HG02678 (cell line): ENCODE data around the gene NOS1.
"Not testable (repeated sequence)": the region's sequence is repeated elsewhere in the genome, so short reads cannot be mapped to it uniquely, and the experiment has no call there.

Experiments used
- ATAC-seq: cut with Tn5 transposase; IDR thresholded peaks from one replicate; pipeline ENCODE4 v1.9.1; 2021; ENCODE audit warnings: mild to moderate bottlenecking, moderate library complexity; ENCODE audit not compliant: unreplicated experiment

Gene NOS1

DNA sequence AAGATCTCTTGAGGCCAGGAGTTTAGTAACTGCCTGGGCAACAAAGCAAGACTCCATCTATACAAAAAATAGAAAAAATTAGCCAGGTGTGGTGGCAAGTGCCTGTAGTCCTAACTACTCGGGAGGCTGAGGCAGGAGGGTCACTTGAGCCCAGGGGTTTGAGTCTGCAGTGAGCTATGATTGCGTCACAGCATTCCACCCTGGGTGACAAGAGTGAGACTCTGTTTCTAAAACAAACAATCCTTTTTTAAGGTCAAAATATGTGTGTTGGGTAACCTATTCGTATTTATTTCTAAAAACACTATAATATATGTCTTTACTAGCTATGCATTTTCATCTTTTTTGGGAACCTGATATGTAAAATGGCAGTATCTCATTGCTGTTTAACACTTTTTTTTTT, 178.6 kb downstream of the NOS1 start:
- no peak for ATAC-seq

DNA sequence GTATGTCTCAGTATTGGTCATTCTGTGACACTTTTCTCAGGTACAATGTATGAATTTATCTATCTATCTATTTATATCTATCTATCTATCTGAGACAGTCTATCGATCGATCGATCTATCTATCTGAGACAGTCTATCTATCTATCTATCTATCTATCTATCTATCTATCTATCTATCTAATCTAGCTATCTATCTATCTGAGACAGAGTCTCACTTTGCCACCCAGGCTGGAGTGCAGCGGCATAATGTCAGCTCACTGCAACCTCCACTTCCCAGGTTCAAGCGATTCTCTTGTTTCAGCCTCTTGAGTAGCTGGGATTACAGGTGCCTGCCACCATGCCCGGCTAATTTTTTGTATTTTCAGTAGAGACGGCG, 180.0 kb downstream of the NOS1 start:
- not testable (repeated sequence) for ATAC-seq

DNA sequence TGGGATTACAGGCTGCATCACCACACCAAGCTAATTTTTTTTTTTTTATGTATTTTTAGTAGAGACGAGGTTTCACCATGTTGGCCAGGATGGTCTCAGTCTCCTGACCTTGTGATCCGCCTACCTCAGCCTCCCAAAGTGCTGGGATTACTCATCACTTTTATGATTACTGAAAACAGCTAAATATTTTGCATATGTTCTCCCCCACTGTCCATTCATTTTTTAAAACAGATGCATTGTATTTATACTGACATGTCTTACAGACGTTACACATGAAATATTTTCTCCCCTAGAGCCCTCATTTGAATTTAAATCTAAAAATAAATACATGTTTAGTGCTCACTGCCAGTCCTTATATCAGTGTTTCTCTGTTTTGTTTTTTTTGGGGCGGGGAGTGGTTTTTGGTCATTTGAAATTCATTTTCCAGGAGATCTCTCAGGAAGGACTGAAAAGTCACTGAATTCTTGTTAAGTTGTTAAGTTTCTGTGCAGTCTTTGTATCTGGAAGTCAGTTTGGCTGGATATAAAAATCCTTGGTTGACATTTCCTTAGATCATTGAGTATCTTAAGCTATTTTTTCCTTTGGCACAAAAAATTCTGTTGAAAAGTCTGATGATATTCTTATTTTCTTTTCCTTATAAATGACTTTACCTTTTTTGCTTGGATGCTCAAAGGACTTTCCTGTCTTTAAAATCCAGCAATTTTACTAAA, 180.5 kb downstream of the NOS1 start:
- ATAC-seq, result no peak

DNA sequence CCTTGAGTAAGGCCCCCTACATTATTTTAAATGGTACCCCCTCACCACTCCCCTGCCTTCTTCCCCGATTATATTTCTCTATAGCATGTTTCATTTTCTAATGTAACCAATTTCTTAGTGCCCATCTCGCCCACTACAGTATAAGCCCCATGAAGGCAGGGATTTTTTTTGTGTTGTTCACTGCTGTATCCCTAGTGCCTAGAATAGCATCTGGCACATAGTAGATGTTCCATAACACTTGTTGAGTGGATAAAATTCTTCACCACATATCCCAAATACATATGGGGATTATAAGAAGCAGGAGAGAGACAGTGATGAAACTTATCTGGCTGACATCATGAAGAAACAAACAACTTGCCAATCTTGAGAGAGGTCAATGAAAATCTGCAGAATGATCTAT, 182.7 kb downstream of the NOS1 start:
- ATAC-seq, result no peak

DNA sequence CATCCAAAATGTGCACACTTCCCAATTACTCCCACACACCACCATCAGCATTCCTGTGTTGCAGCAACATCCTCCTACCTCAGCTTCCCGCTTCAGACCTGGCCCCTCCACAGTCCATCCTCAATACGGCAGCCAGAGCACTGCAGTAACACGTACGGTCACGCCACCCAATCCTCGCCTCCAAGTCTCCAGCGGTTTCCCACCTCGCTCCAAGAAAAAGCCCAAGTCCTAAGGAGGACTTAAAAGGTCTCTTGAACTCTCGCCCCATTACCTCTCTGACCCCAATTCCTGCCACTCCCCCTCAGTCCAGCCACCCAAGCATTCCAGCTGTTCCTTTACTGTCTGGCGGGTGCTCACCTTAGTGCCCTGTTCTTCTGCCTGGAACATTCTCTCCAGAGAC, 183.1 kb downstream of the NOS1 start:
- no peak for ATAC-seq

DNA sequence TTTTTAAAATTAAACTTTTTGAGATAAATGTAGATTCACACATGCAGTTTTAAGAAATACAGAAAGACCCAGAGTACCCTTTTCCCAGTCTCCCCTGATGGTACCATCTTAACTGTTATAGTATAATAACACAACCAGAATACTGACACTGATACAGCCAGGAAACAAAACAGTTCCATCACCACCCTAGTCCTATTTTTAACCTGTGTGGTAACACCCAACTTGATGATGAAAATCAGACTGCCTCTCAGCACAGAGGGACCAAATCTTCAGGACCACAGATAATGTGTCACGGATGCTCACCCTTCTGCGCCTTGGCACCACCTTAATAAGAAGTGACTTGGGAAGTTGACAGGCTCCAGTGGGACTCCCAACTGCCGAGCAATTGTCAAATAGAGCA, 189.3 kb downstream of the NOS1 start:
- ATAC-seq, result no peak

DNA sequence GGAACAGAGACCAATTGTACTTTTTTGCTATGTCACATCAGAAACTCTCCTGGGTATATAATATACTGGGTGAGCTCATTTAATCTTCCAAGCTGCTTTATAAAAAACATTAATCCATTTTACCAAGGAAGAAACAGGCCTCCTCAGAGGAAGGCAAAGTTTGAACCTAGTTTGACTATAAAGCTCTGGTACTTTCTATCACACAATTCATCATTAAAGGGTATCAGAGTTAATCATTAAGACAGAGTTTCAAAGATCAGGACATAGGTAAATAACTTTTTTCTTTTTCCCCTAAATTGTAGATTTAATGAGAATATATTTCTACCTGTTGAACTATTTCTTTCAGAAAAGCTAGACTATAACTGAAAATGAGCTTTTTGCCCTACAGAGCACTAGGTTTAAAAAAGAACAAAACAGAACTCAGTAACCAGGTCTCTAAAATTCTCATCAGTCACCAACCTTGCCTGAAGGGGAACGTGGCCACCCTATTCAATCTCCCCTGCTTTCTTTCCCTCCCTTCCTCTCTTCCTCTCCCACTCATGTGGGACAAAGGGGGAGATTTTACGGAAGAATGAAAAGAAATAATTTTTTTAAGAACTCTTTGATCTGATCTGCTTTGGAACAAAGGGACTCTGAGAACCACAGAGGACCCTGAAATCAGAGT, 189.8 kb downstream of the NOS1 start:
- ATAC-seq, result no peak

DNA sequence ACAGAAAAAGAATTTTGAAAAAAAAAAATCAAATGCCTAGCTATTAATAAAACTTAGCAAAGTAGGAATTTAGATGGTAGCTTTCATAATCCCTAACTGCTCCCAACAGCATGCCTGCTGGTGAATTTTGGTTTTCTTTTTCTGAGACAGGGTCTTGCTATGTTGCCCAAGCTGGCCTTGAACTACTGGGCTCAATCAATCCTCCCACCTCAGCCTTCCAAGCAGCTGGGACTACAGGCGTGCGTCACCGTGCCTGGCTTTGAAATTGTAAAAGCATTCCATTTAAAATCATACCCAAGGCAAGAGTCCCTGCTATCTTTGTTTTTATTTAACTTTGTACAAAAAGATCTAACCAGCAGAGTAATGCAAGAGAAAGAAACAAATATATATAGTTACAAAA, 191.9 kb downstream of the NOS1 start:
- no peak for ATAC-seq

DNA sequence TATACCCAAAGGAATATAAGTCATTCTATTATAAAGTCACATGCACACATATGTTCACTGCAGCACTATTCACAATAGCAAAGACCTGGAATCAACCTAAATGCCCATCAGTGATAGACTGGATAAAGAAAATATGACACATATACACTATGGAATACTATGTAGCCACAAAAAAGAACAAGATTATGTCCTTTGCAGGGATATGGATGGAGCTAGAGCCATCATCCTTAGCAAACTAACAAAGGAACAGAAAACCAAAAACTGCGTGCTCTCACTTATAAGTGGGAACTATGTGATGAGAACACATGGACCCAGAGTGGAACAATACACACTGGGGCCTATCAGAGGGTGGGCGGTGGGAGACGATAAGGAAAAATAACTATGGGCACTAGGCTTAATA, 192.4 kb downstream of the NOS1 start:
- ATAC-seq, result no peak

DNA sequence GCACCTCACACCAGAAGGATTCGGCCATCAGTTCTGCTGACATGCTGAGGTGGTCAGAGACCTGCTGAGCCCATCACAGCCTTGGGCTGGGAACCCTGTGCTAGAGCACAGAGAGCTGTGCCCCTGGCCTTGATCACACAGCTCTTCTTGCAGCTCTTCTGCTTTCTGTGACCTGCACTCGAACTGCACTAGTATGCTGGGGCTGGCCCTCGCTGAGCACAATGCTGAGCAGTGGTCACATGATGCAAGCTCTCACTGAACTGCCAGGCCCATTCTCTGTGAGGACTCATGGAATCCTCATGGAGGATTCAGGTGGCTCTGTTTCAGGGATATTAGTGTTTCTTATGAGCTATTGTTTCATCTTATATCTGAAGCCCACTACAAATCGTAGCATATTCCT, 193.7 kb downstream of the NOS1 start:
- no peak for ATAC-seq

DNA sequence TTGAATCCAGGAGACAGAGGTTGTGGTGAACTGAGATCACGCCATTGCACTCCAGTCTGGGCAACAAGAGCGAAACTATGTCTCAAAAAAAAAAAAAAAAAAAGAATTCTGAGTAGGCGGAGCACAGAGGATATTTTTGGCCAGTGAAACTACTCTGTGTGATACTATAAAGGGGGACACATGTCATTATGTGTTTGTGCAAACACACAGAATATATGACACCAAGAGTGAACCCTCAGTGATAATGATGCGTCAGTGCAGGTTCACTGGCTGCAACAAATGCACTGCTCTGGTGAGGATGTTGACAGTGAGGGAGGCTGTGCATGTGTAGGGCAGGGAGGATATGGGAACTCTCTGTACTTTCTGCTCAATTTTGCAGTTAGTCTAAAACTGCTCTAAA, 195.3 kb downstream of the NOS1 start:
- no peak for ATAC-seq

DNA sequence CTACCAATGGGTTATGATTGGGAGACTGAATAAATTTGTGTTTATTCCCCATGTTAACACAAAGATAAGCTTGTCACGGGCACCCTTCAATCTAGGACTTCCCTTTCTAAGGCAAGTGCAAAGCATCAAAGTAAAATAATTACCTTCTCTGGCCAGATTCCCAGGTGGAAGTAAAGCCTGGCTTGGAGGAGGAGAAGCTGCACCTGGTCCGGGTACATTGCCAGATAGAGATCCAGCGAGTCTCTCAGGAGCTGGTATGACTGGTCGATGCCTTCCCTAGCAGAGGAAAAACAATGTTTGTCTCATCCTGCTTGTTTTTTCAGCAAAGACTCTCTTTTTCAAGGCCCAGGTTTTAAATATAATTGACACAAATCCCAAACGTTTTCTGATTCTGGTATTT, 196.1 kb downstream of the NOS1 start:
- ATAC-seq, result no peak

DNA sequence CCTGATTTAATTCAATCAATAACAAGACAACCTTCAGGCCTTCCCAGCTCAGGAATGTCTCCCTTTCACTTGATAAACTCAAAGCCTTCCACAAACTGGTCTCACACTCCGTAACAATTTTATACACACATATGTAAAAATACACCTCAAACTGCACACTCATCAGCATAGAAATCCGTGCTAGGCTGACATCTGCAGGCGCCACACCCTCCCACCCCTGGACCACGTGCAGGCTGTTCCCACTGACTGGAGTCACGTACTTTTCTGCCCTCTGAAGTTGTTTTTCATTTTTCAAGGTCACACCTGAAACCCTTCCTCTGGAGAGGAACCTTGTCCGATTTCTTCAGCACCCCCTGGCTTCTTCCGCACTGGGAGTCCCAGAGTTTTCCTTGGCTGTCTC, 198.8 kb downstream of the NOS1 start:
- ATAC-seq, result no peak

DNA sequence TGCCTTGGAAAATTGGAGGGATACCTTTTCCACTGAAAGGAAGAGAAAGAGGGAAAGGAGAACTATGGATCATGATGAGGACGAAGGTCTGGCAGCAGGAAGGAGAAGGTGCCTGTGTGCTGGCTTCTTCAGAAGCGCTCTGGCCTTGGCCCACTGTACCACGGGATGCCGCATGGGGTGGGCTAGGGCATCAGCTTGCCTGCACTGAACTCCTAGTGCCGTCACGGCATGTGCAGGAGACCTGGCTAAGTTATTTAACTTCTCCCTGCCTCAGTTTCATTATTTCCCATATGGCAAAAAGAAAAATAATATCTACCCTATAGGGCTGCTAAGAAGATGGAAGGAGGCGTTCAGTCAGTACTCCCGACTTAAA, 199.3 kb downstream of the NOS1 start:
- ATAC-seq, result no peak

DNA sequence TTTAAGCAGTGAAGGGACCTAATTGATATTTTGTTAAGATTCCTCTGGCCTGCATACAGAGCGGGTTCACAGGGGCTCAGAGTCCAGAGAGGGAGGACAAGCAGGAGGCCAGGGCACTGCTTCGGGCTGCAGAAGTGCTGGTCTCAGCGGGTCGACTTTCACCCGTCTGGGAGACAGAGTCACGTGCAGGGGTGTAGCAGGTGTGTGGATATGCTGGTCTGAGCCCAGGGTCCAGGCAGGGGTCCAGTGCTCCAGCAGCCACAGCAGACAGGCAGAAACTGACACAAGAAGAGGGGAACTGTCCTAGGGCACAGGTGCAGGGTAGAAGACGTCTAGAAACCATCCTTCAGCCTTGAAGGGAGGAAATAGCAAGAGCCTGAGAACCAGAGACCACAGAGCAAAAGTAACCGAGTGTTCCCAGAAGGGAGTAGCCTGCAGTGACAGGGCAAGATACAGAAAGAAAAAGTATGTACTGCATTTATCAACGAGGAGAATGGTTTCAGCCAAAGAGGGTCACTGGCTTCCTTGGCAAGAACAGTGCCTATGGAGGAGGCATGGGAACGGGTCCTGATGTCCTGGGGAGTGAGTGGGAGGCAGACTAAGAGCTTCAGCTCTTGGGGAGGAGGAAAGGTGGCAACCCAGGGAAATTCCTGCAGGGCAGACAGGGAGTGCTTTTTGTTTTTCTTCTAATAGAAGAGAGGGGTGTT, 199.8 kb downstream of the NOS1 start:
- ATAC-seq, result no peak

DNA sequence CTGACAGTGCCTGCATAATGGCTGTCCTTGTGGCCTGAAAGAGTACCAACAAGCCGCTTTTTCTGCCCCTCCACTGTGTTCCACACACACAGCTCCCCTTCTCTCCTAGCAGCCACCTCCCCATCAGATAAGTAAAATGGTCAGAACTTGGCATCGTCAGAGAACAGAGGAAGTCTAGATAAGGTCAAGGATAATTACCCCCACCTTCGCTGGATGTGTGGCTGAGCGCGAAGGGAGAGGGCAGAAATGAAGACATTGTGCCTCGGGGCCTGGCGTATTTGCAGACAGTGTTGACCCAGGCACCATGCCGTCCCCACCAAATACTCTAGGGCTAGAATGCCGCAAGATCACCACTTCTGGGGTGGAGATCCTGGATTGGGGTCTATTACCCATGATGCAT, 201.8 kb downstream of the NOS1 start:
- ATAC-seq, result no peak

DNA sequence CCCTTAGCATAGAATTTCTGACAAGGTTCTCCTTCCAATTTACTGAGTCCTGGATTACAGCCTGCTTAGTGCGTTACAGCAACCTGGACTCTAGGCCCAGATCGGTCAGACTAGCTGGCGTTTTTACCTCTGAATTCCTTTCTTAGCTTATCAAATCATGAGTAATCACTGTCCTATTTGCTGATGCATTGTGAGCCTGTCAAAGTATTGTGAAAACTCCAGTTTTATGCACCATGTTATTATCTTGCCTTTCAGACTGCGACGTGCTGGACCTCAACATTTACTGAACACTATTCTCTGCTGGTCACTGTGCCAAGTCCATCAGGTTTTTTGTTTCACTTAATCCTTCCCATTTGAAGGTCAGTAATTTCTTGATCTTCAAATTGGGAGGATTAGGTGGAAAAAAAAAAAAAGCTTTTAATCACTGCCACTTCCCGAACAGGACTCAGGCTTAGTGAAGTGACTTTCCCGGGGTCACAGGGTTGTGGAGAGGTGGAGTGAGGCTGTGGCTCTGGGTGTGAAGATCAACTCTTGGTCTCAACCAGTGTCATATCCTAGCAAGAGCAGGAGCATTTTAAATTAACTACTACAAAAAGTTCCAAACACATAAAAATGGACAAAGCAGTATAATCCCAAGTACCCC, 202.4 kb downstream of the NOS1 start:
- ATAC-seq, result no peak
